Lung (tissue), 12 donors: ENCODE results near the gene DDX24. TPM values are rescaled to one million over a fixed set of nuclear protein-coding genes. Genes with fewer than 3 reads are reported as not detected.

Source experiments
- ATAC-seq: fragments of 200-7000 bp; cut with Tn5 transposase; one replicate; pipeline ENCODE4 v1.9.1; 2020; ENCODE audit warnings: moderate number of reproducible peaks; ENCODE audit not compliant: insufficient read depth, low FRiP score
- DNase-seq, 3 donors: peaks; one replicate each; pipeline ENCODE4 v3.0.0-alpha.2; 2013 to 2017
- H3K27ac ChIP-seq, 2 donors: one replicate each; pipeline ENCODE4 v1.5.1; 2013; ENCODE audit warnings: mild to moderate bottlenecking in 2 of 2, moderate library complexity in 2 of 2, control low read depth in 1 of 2, inconsistent platforms in 1 of 2, low read depth in 1 of 2, low read length in 1 of 2
- H3K27me3 ChIP-seq, 3 donors: one replicate each; pipeline ENCODE4 v1.5.1; 2013; ENCODE audit warnings: low read length in 2 of 3; ENCODE audit not compliant: control insufficient read depth in 3 of 3, insufficient read depth in 3 of 3
- H3K36me3 ChIP-seq, 4 donors: one replicate each; pipeline ENCODE4 v1.5.1; 2013; ENCODE audit warnings: low read length in 4 of 4, mild to moderate bottlenecking in 1 of 4, moderate library complexity in 1 of 4; ENCODE audit not compliant: control insufficient read depth in 4 of 4, insufficient read depth in 4 of 4
- H3K4me1 ChIP-seq, 5 donors: one replicate each; pipeline ENCODE4 v1.5.1; 2013; ENCODE audit warnings: low read length in 5 of 5, mild to moderate bottlenecking in 2 of 5, moderate library complexity in 1 of 5; ENCODE audit not compliant: control insufficient read depth in 5 of 5, insufficient read depth in 5 of 5
- H3K4me3 ChIP-seq: one replicate; pipeline ENCODE4 v1.5.1; 2013; ENCODE audit warnings: mild to moderate bottlenecking, control low read depth, moderate library complexity
- H3K9ac ChIP-seq, 2 donors: one replicate each; pipeline ENCODE4 v1.5.1; 2013; ENCODE audit warnings: low read length in 2 of 2, control low read depth in 1 of 2; ENCODE audit not compliant: insufficient read depth in 1 of 2
- H3K9me3 ChIP-seq, 4 donors: one replicate each; pipeline ENCODE4 v1.5.1; 2013; ENCODE audit warnings: low read length in 3 of 4, mild to moderate bottlenecking in 1 of 4, moderate library complexity in 1 of 4; ENCODE audit not compliant: control insufficient read depth in 4 of 4, insufficient read depth in 3 of 4
- CTCF ChIP-seq: IDR thresholded peaks from 2 replicates; pipeline ENCODE4 v1.5.1; 2012; ENCODE audit warnings: mild to moderate bottlenecking; ENCODE audit errors: control extremely low read depth, extremely low read depth
- WGBS, 2 donors: extraction: QIAGEN DNeasy Blood & Tissue Kit; methylation state at CpG; one replicate each; pipeline ENCODE4 v1.1.7; 2013; 5-methylcytosine and 5-hydroxymethylcytosine counted together
- polyA plus RNA-seq, 2 donors: library from polyadenylated mRNA; stranded (reverse); fragments of 200-250 nt; gene quantifications; one replicate each; pipeline ENCODE4 v1.2.1, GENCODE V29; 2013
- total RNA-seq, 2 donors: library from RNA; depleted of rRNA in 1 of 2; stranded (reverse); fragments of >200 nt in 1 of 2; gene quantifications; one replicate each; pipeline ENCODE4 v1.2.1, GENCODE V29; 2014 to 2021
- donor health status: control.
- donor health status: control.
- donor health status: Bipolar disorder and iron deficiency.
- donor health status: healthy.
- donor health status: DM: yes; HTN: yes; CAD: no.

DDX24 gene
- total and polyA plus RNA-seq, 4 donors: 78.4 to 138 (median 107) TPM

DNA sequence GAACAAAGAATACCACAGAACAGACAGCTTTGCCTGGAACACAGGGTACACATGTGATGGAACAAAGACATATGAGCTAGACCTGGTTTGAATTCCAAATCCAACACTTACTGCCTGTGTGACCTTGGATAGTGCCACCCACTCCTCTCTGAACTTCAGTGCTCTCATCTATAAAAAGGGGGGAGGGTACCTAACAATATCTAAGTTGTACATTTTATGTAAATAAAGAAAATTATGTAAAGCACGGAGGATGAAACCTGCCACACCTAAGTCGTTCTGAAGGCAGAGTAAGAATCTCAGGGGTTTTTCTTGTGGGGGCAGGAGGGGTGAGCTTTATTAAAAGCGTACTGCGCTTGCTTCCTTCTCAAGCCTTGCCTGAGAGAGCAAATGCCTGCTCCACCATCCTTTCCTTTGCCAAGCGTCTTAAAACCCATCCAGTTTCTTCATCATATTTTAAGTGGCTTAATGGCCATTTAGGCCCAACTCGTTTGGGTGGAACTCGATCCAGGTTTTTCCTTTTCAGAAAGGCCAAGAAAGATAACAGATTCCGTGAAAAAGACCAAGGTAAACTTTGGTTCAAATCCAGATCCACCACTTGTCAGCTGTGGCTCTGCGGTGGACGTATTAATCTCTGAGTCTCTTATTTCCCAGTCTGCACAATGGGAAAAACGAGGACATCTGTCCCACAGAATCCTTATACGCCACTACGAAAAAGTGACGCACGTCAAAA, 946 bp downstream of the DDX24 start:
- H3K36me3 ChIP-seq: peaks cover 6 to 20% (median 16%) of the 10 kb centered on the region in 4 donors
- peak overlapping the region; percentile 89 to 93 for H3K9ac ChIP-seq
- peaks cover 0 to 2% (median under 1%) of the 10 kb centered on the region in 4 donors for H3K9me3 ChIP-seq
- 4 to 5% methylated on average over 15 of the region's 15 CpGs for WGBS, 2 donors
- no peaks in the 10 kb centered on the region for H3K27me3 ChIP-seq
- peak overlapping the region; percentile 85 to 97 for H3K27ac ChIP-seq
- DNase-seq: peak in 2 of 3 donors; percentile 58 to 68
- peak overlapping the region; percentile 93 for H3K4me3 ChIP-seq
- no peak for ATAC-seq
- TF ChIP-seq CTCF: no peak
- H3K4me1 ChIP-seq: peaks cover 6 to 40% (median 25%) of the 10 kb centered on the region in 5 donors

GRCh38 chr14:94077823-94078222, 3.2 kb downstream of the DDX24 start:
- Histone ChIP-seq H3K27me3 (no peaks in the 10 kb centered on the region), H3K9ac (peak overlapping the region in 1 of 2 donors; percentile 3), H3K36me3 (peaks cover 6 to 20% (median 16%) of the 10 kb centered on the region in 4 donors), H3K27ac (no peak overlapping the region), H3K4me3 (no peak overlapping the region), H3K9me3 (peaks cover 0 to 8% (median 1%) of the 10 kb centered on the region in 4 donors), H3K4me1 (peaks cover 6 to 40% (median 25%) of the 10 kb centered on the region in 5 donors)
- WGBS, 2 donors: 86 to 93% methylated on average over 5 of the region's 5 CpGs
- DNase-seq (no peak), ATAC-seq (no peak)
- TF ChIP-seq CTCF: no peak

DNA sequence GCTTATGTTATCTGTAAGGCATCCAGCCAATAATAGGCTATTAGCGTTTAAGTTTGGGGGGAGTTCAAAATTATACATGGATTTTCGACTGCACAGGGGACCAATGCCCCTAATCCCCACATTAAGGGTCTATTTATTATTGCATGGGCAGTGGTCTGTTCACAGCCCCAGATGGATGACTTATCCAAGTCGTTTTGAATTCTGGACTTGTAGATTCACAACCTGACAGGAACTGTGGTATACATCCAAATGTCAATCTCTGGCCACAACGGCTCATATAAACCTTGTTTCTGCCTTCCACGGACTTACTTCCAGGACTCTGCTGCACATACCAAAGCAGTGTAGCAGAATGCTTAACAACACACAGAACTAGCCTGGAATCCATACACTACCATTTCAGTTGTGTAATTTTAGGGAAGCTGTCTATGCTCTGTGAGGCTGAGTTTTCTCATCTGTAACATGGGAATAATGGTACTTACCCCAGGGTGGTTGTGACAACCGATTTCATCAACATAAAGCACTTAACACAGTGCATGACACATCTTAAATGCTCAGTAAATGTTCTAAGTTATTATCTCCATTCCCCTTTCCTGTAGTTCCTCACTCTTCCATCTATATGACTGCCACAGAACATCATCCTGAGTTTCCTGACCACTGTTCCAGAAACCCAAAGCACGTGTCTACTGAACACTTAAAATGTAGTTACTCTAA, 3.7 kb downstream of the DDX24 start:
- H3K9ac ChIP-seq: peak overlapping the region in 1 of 2 donors; percentile 11
- H3K4me3 ChIP-seq: no peak overlapping the region
- H3K27ac ChIP-seq: no peak overlapping the region
- TF ChIP-seq CTCF: no peak
- no peak for ATAC-seq
- H3K27me3 ChIP-seq: no peaks in the 10 kb centered on the region
- H3K4me1 ChIP-seq: peaks cover 6 to 40% (median 25%) of the 10 kb centered on the region in 5 donors
- DNase-seq: peak in 2 of 3 donors; percentile 10 to 22
- H3K36me3 ChIP-seq: peaks cover 6 to 24% (median 16%) of the 10 kb centered on the region in 4 donors
- WGBS, 2 donors: 59 to 79% methylated on average over 7 of the region's 7 CpGs
- H3K9me3 ChIP-seq: peaks cover 0 to 8% (median 1%) of the 10 kb centered on the region in 4 donors
